ENCODE results near the gene LCE1F.

LCE1F gene

DNA sequence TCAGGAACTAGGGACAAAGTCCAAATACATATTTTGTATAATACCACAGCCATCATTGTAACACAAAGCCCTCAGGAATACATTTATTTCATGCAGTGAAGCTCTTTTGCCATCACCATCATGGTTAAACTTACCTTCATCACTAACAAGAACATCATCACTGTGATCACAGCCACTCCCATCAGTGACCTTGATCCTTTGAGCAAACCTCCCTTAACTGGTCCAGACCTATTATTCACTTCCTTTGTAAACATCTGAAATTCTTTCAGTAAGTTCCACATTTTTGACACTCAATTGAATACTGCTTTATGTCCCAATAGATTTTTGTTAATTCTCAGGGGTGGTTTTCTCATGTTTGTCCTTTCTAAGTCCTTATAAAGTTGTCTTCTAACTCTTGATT lies 33.3 kb upstream of the LCE1F start:
- no peaks in the 10 kb centered on the region for H3K27me3 Mint-ChIP-seq (ENCODE audit: low read depth, poor library complexity)
- no peak for DNase-seq
- no peaks in the 10 kb centered on the region for H3K4me1 Mint-ChIP-seq
- H3K9me3 Mint-ChIP-seq: peaks cover 95% of the 10 kb centered on the region
- H3K4me3 Mint-ChIP-seq: no peak overlapping the region
- TF ChIP-seq, protein P1, sequence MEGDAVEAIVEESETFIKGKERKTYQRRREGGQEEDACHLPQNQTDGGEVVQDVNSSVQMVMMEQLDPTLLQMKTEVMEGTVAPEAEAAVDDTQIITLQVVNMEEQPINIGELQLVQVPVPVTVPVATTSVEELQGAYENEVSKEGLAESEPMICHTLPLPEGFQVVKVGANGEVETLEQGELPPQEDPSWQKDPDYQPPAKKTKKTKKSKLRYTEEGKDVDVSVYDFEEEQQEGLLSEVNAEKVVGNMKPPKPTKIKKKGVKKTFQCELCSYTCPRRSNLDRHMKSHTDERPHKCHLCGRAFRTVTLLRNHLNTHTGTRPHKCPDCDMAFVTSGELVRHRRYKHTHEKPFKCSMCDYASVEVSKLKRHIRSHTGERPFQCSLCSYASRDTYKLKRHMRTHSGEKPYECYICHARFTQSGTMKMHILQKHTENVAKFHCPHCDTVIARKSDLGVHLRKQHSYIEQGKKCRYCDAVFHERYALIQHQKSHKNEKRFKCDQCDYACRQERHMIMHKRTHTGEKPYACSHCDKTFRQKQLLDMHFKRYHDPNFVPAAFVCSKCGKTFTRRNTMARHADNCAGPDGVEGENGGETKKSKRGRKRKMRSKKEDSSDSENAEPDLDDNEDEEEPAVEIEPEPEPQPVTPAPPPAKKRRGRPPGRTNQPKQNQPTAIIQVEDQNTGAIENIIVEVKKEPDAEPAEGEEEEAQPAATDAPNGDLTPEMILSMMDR (IDR thresholded peaks at IDR 0.05): no peak
- no peak overlapping the region for H3K27ac Mint-ChIP-seq
- H3K36me3 Mint-ChIP-seq (ENCODE audit: low read depth): no peaks in the 10 kb centered on the region

DNA sequence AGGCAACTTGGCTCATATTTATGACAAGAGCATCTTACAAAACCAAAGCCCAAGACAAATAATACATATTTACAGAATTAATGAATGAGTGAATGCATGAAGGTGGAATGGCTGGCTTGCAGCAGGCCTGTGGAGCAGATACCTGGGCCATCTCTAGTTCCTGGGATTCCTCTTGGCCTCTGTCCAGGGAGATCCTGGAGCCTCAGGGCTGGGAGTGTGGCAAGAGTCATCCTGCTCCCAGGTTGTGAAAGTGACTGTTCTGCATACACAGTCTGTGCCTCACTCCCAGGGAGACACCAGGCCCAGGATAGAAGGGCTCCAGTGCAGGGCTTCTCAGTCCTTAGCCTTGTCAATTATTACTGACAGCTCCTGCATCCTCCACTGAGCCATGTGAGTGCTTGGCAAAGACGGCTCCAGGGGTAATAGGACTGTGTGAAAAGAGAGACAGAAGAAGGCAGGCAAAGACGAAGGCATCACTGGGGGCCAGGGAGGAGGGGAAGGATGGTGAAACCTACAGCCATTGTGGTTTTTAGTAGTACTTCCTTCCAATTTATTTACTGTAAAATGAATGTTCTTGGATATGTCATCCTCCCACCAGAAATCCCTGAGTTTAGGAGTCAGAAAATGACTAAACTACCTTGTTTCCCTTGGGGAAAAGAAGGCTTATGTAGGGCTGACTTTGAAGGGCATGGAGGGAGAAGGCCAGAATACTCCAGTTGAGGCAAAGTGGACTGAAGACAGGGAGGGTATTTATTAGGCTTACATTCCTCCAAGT lies 31.4 kb upstream of the LCE1F start:
- Mint-ChIP-seq H3K36me3 (ENCODE audit: low read depth) (no peaks in the 10 kb centered on the region), H3K4me3 (no peak overlapping the region), H3K9me3 (peaks cover 93% of the 10 kb centered on the region), H3K4me1 (no peaks in the 10 kb centered on the region), H3K27ac (no peak overlapping the region), H3K27me3 (ENCODE audit: low read depth, poor library complexity) (no peaks in the 10 kb centered on the region)
- TF ChIP-seq, protein P1 (IDR thresholded peaks at IDR 0.05): no peak
- DNase-seq: no peak

DNA sequence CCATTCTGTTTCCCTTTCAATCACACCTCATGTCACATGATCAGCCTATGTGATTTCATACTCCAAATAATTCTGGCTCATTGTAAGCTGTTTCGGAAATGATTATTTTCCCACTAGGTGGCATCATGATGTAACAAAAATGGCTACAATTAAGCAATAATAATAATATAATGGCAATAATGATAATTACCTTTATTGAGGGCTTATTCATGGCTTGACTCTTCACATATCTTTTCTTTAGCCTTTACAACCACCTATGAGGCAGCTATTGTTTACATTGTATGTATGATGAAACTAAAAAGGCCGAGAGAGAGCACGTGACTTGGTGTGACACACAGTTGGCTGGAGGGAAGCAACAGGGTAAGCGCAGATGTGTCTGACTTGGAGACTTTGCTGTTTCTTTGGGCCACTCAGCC lies 29.6 kb upstream of the LCE1F start:
- no peaks in the 10 kb centered on the region for H3K36me3 Mint-ChIP-seq (ENCODE audit: low read depth)
- H3K27ac Mint-ChIP-seq: no peak overlapping the region
- TF ChIP-seq, protein P1 (IDR thresholded peaks at IDR 0.05): no peak
- no peak for DNase-seq
- no peaks in the 10 kb centered on the region for H3K4me1 Mint-ChIP-seq
- H3K27me3 Mint-ChIP-seq (ENCODE audit: low read depth, poor library complexity): no peaks in the 10 kb centered on the region
- H3K9me3 Mint-ChIP-seq: peaks cover 87% of the 10 kb centered on the region
- H3K4me3 Mint-ChIP-seq: no peak overlapping the region

DNA sequence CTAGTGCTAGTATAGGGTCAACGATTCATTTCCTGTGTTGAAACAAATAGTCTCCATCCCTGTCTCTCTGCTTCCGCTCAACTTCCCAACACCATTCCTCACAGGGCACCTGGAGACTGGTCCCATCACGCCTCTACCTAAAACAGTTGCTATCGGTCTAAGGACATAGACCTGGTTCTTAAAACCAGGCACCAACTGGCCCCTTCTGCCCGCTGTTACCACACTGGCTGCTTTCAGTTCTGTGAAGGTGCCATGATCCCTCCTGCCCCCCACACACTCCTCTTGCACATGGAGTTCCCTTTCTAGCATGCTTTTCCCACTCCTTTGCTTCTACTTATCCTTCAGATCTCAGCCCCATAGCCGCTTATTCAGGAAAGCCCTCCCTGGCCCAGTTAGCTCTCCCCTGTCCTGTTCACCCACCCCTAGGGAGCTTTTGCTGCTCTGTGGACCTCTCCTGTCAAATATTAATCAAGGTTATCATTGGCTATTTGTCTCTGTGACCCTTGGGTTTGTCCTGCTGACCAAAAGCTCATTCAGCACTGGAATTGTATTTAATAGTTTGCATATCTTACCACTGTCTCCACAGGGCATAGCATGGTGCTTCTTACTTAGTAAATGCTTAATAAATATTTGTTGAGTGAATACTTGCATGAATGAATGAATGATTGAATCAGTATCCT lies 29.0 kb upstream of the LCE1F start:
- Mint-ChIP-seq H3K27me3 (ENCODE audit: low read depth, poor library complexity) (no peaks in the 10 kb centered on the region), H3K36me3 (ENCODE audit: low read depth) (no peaks in the 10 kb centered on the region), H3K9me3 (peaks cover 90% of the 10 kb centered on the region), H3K4me1 (no peaks in the 10 kb centered on the region), H3K27ac (no peak overlapping the region), H3K4me3 (no peak overlapping the region)
- TF ChIP-seq, protein P1 (IDR thresholded peaks at IDR 0.05): no peak
- no peak for DNase-seq

DNA sequence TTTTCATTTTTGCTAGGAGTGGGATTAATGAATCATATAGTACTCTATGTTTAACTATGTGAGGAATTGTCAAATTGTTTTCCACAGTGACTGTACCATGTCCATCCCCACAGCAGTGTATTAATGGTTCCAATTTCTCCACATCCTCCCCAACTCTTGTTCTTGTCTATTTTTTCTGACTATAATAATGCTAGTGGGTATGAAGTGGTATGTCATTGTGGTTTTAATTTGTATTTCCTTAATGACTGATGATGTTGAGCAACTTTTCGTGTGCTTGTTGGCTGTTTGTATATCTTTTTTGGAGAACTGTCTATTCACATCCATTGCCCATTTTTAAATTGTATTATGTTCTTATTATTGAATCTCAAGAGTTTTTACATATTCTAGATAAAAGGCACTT lies 27.1 kb upstream of the LCE1F start:
- H3K4me3 Mint-ChIP-seq: no peak overlapping the region
- no peaks in the 10 kb centered on the region for H3K4me1 Mint-ChIP-seq
- no peak overlapping the region for H3K27ac Mint-ChIP-seq
- H3K27me3 Mint-ChIP-seq (ENCODE audit: low read depth, poor library complexity): no peaks in the 10 kb centered on the region
- H3K9me3 Mint-ChIP-seq: peaks cover 85% of the 10 kb centered on the region
- no peak for DNase-seq
- TF ChIP-seq, protein P1 (IDR thresholded peaks at IDR 0.05): no peak
- H3K36me3 Mint-ChIP-seq (ENCODE audit: low read depth): no peaks in the 10 kb centered on the region

All from nephron progenitor cell (in vitro differentiated cells).